NCI-H2171 (cell line): ENCODE data around the gene PRRG1.
A peak's percentile ranks its signal among the peaks of the same experiment; 100 is the strongest.
"Not testable (repeated sequence)": the region's sequence is repeated elsewhere in the genome, so short reads cannot be mapped to it uniquely, and the experiment has no call there.

Experiments
- DNase-seq: peaks from one replicate; lab custom pipeline; 2025; lab: John Stamatoyannopoulos, UW

The PRRG1 gene

DNA sequence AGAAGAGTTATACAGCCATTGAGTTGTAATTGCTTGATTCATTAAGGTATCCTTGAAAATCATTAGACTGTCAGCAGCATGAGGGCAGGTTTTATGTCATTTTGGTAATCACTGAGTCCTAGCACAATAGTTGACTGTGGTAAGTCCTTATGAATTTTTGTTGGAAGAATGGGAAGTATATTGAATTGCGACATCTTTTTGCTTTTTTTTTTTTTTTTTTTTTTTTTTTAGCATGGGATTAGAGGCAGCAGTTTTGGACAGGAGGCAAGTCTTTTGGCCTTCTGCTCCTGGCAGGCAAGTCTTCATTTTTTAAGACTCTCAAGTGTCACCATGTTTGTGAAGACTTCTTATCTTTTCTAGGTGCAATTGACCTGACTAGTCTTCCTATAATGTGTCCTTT is 29.7 kb downstream of the PRRG1 start:
- DNase-seq: no peak

DNA sequence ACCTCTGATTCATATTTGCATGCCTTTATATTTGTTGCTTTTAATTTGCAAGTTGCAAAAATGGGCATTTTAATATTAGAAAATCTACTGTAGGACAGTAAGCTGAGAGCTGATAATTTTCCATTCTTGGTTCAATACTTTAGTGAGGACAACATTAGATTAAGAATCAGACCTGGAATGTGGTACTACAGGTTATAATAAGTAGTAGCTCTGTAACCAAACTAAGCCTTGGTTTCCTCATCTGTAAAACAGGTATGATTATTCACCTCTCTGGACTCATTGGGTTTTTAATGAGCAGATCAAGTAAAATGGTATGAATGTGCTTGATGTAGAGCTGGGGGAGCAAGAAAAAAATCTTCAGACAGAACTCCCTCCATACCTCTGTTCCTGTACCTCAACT is 31.1 kb downstream of the PRRG1 start:
- no peak for DNase-seq

DNA sequence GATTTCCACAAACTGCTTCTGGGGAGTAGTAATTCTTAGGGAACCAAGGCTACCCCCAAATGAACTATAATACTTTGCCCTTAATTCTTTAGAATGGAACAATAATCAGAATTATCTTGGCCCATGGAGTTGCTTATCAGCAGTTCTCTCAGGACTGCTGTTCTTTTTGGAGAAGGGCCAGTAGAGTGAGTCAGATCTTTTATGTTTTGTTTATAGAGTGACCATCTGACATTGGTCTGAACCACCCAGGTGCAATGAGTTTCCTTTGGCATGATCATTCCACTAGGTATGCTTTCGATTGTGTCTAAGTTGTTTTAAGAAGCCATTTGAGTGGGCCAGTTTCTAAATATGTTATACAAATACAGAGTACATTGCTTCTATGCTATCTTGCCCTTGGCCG is 31.8 kb downstream of the PRRG1 start:
- DNase-seq: no peak

GRCh38 chrX:37383313-37383712 is 34.1 kb downstream of the PRRG1 start:
- DNase-seq: no peak

- DNase-seq: no peak
Measured at GRCh38 chrX:37388413-37388812, 39.2 kb downstream of the PRRG1 start.

DNA sequence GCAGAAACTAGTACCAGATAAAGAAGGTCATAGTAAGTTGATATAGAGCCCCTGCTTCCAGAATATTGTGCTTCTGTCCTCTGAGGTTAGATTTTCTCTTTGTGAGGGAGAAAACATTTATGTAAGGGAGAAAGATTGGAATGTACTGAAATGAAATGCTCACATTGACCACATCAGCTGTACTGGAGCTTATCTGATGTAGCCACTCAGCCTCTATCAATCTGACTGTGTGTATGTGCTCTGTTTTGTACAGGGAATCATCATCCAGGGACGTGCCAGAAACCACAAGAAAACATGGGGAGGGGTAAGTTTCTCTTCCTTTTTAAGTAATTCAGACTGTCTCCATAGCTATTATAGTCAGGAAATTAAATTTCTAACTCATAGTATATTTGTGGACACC is 56.8 kb downstream of the PRRG1 start:
- DNase-seq: no peak

GRCh38 chrX:37407736-37408135 is 58.6 kb downstream of the PRRG1 start:
- DNase-seq: no peak

DNA sequence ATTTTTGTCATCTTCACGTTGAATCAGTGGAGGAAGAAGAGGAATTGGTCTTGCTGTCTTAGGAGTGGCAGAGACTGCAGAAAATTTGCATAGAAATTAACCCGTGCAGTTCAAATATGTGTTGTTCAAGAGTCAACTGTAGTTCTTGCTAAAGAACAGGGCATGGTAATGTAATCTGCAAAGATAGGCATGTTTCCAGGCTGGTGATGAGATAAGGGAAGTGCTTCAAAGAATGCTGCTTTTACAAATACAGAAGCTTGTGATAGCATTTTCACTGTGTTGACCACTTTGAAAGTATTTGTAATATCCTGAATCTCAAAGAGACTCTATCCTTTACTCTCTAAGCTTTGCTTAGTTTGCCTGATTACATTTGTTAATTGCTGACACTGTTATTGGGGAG is 60.1 kb downstream of the PRRG1 start:
- DNase-seq: no peak

DNA sequence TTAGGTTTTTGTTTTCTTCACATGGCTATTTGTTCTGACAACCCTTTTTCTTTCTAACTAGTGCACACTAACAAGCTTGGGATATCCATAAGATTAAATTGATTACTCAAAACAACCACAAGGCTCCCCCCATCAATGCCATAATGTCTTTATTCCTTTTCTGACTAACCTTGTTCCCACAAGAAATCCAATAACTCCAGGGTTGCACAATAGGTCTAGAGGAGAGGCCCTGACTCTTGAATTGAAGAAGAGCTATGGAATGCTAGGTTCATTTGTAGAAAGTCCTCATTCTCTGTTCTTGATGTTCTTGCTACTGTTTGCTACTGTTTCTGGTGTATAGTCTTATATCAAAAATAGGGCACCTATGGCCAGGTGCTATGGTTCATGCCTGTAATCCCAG is 71.0 kb downstream of the PRRG1 start:
- DNase-seq: no peak

- DNase-seq: no peak
Measured at GRCh38 chrX:37420756-37421155, 71.6 kb downstream of the PRRG1 start.

DNA sequence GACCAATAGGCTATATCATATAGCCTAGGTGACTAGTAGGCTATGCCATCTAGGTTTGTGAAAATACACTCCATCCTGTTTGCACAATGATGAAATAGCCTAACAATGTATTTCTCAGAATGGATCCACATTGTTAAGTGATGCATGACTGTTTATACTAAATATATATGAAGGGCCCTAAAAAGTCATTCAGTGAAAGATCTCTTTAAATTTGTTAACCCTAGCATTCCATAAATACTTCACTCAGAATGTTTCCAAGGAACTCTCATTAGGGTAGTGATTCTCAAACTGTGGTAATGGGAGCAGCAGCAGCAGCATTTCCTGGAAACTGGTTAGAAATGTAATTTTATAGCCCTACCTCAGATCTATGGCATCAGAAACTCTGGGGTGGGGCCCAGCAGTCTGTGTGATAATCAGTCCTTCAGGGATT is 74.9 kb downstream of the PRRG1 start:
- DNase-seq: no peak

- no peak for DNase-seq
Measured at GRCh38 chrX:37425370-37425769, 76.2 kb downstream of the PRRG1 start.

GRCh38 chrX:37428962-37429361 is 79.8 kb downstream of the PRRG1 start:
- DNase-seq: not testable (repeated sequence)

DNA sequence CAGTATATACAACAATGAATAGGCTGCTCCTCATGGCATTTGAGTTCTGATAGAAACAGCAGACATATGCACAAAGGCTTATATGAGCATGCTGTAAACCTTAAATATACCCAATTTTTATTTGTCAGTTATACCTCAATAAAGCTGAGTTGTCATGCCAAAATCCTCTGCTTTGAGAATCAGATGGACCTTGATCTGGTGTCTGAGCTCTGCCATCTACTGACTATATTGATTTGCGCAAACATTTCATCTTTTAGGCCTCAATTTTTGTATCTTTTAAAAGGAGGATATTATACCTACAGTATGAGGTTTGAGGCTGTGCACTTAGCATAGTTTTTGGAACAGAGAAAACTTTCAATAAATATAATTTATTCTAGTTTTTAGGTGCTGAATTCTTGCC is 85.2 kb downstream of the PRRG1 start:
- no peak for DNase-seq

- no peak for DNase-seq
Measured at GRCh38 chrX:37437160-37437559, 88.0 kb downstream of the PRRG1 start.

DNA sequence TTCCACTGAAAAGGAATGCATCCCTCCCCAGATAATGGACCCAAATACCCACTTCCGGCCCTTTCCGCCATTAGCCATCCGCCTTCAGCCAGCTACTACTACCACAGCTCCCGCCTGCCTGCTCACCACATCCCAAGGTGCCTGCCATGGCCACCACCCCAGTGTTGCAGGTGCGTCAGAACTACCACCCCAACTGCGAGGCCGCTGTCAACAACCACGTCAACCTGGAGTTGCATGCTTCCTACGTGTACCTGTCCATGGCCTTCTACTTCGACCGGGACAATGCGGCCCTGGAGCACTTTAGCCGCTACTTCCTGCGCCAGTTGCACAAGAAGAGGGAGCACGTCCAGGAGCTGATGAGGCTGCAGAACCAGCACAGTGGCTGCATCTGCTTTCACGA is 92.2 kb downstream of the PRRG1 start:
- DNase-seq: no peak

- peak; percentile 10 for DNase-seq
Measured at GRCh38 chrX:37445182-37445581, 96.0 kb downstream of the PRRG1 start.

DNA sequence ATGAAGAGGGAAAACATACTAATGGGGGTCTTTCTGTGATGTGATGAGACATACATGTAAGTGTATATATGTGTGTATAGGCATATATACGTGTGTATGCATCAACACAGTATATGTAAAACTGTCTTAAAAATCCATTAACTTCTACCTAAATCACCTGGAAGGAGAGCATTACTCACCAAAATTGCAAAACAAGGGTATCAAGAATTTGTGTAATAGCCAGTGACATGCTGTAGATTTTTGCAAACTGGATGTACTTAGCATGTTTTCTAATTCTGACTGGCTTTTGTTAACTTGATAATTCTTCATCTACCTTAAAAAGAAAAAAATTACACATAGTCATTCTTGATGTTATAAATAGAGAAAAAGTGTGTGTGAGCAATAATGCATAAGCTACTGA is 104.7 kb downstream of the PRRG1 start:
- no peak for DNase-seq

GRCh38 chrX:37454537-37455285 is 105.5 kb downstream of the PRRG1 start:
- no peak for DNase-seq

GRCh38 chrX:37455381-37455780 is 106.2 kb downstream of the PRRG1 start:
- peak; percentile 16 for DNase-seq

DNA sequence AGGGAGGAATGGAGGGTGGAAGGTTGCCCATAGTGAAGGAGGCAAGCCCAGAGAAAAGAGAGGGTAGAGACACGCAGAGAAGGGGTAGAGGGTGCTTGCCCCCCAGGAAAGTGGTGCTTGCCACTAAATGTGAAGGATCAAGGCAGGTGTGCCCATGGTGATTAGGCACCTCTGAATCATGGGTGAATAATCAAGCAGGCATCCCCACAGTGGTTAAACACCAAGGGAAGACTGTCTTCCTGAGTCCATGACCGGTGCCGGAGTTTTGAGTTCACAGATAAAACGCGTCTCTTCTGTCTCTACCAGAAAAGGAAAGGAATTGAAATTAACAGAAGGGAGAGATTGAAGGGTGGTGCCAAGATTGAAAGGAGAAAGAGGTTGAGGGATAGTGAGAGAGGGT is 111.1 kb downstream of the PRRG1 start:
- DNase-seq: not testable (repeated sequence)

DNA sequence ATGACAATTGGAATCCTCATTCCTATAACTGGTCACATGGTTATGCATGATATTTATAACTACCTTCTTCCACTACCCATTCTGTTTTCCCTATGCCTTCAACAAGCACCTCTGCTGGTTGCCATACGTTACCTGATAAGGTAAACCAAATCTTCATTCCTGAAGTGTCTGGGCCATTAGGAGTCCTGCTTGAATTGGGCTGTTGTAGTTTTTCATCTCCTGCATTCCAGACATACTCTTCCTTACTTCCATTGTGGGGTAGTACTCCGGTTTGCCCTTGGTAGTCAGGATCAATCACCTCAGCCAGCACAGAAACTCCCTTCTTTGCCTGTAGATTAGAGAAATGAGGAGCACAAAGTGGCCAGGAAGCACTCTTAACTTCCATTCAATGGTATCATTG is 113.2 kb downstream of the PRRG1 start:
- no peak for DNase-seq

- no peak for DNase-seq
Measured at GRCh38 chrX:37468124-37468739, 119.1 kb downstream of the PRRG1 start.

DNA sequence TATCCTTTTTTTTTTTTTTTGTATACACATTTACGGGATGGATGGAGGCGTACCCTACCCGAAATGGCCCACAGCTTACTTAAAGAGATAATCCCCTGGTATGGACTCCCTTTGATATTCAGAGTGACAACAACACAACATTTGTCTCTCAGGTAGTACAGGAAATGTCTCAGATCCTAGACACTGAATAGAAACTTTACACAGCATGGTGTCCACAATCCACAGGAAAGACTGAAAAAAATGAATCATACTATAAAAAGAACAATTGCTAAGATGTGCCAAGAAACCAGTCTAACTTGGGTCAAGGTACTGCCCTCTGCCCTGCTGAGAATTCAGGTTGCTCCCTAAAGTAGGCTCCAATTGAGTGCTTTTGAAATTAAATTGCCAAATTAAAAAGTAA is 121.5 kb downstream of the PRRG1 start:
- DNase-seq: no peak
